IMR-90 (cell line): Measurements from ENCODE around the gene TMC1. TPM values are rescaled to one million over a fixed set of nuclear protein-coding genes. Genes with fewer than 3 reads are reported as not detected.
A peak's percentile ranks its signal among the peaks of the same experiment; 100 is the strongest.

Experiments
- ATAC-seq: fragments of 200-7000 bp; cut with Tn5 transposase; 2 replicates; pipeline ENCODE4 v1.9.1; 2020; ENCODE audit warnings: low read depth, mild to moderate bottlenecking, moderate library complexity
- BruUV-seq: library from RNA; stranded (reverse); fragments of 400-500 nt; replicated peaks from 2 replicates; lab custom pipeline; 2021; lab: Mats Ljungman, UMichigan
- CTCF ChIA-PET: fragments of 300-600 bp; formaldehyde crosslinking; extraction: SDS; loops from one replicate; lab custom pipeline; 2021; ENCODE audit warnings: antibody characterized with exemption; lab: Yijun Ruan, JAX
- POLR2A ChIA-PET: fragments of 300-600 bp; sonication (Branson Sonifier 250); formaldehyde crosslinking; loops from one replicate; lab custom pipeline; 2022; ENCODE audit warnings: antibody characterized with exemption; ENCODE audit not compliant: unreplicated experiment; lab: Charles Lee
- DNase-seq: peaks from one replicate; pipeline ENCODE4 v3.0.0; 2013
- H2AFZ ChIP-seq: replicated peaks from 2 replicates; pipeline ENCODE3; 2013; ENCODE audit warnings: low read length, mild to moderate bottlenecking; ENCODE audit not compliant: poor library complexity
- H2AK5ac ChIP-seq: 2 replicates; pipeline ENCODE4 v1.6.1; 2013; ENCODE audit warnings: low read depth, low read length, inconsistent platforms
- H2AK9ac ChIP-seq: replicated peaks from 2 replicates; pipeline ENCODE3; 2013; ENCODE audit warnings: mild to moderate bottlenecking, low read depth, low read length, moderate library complexity; ENCODE audit not compliant: poor library complexity
- H2BK120ac ChIP-seq: 2 replicates; pipeline ENCODE4 v1.6.1; 2013; ENCODE audit warnings: low read depth, low read length, inconsistent platforms
- H2BK15ac ChIP-seq: 3 replicates; pipeline ENCODE4 v1.6.1; 2013; ENCODE audit warnings: low read depth, low read length, inconsistent platforms
- H2BK20ac ChIP-seq: 2 replicates; pipeline ENCODE4 v1.6.1; 2013; ENCODE audit warnings: low read depth, mild to moderate bottlenecking, inconsistent platforms, low read length, moderate library complexity
- H2BK5ac ChIP-seq: 2 replicates; pipeline ENCODE4 v1.6.1; 2013; ENCODE audit warnings: mild to moderate bottlenecking, low read depth, low read length, inconsistent platforms; ENCODE audit not compliant: poor library complexity, severe bottlenecking
- H3K14ac ChIP-seq: replicated peaks from 2 replicates; pipeline ENCODE4 v1.6.1; 2013; ENCODE audit warnings: low read depth, low read length, inconsistent platforms
- H3K18ac ChIP-seq: 2 replicates; pipeline ENCODE4 v1.6.1; 2013; ENCODE audit warnings: low read depth, low read length, control low read depth
- H3K23ac ChIP-seq: 2 replicates; pipeline ENCODE4 v1.6.1; 2013; ENCODE audit warnings: low read depth, low read length, inconsistent platforms
- H3K27ac ChIP-seq: 2 replicates; pipeline ENCODE4 v1.5.1; 2013; ENCODE audit warnings: mild to moderate bottlenecking, control low read depth, low read length; ENCODE audit not compliant: insufficient read depth
- H3K27me3 ChIP-seq: 2 replicates; pipeline ENCODE4 v1.6.1; 2013; ENCODE audit warnings: low read length; ENCODE audit not compliant: control insufficient read depth, insufficient read depth
- H3K36me3 ChIP-seq: 2 replicates; pipeline ENCODE4 v1.6.1; 2013; ENCODE audit warnings: low read length, mixed read lengths; ENCODE audit not compliant: control insufficient read depth, insufficient read depth
- H3K4ac ChIP-seq: 2 replicates; pipeline ENCODE4 v1.6.1; 2013; ENCODE audit warnings: low read depth, low read length, inconsistent platforms
- H3K4me1 ChIP-seq: 2 replicates; pipeline ENCODE4 v1.6.1; 2013; ENCODE audit warnings: low read length, mixed read lengths; ENCODE audit not compliant: control insufficient read depth, insufficient read depth
- H3K4me2 ChIP-seq: 2 replicates; pipeline ENCODE4 v1.6.1; 2013; ENCODE audit warnings: low read depth, mild to moderate bottlenecking, control low read depth, low read length, moderate library complexity
- H3K4me3 ChIP-seq: 2 replicates; pipeline ENCODE4 v1.5.1; 2013; ENCODE audit warnings: low read depth, mild to moderate bottlenecking, control low read depth, low read length, moderate library complexity; ENCODE audit not compliant: insufficient read depth
- H3K56ac ChIP-seq: 2 replicates; pipeline ENCODE4 v1.6.1; 2013; ENCODE audit warnings: low read length, inconsistent platforms; ENCODE audit not compliant: insufficient read depth; ENCODE audit errors: extremely low read depth
- H3K79me1 ChIP-seq, 2 experiments: 2 replicates each; pipeline ENCODE4 v1.6.1; 2013; ENCODE audit warnings: low read length in 2 of 2, inconsistent platforms in 1 of 2, low read depth in 1 of 2
- H3K9ac ChIP-seq: 2 replicates; pipeline ENCODE4 v1.6.1; 2013; ENCODE audit warnings: low read depth, low read length, control low read depth
- H3K9me1 ChIP-seq: 2 replicates; pipeline ENCODE4 v1.6.1; 2013; ENCODE audit warnings: low read length, inconsistent platforms; ENCODE audit not compliant: insufficient read depth
- H3K9me3 ChIP-seq: 2 replicates; pipeline ENCODE4 v1.6.1; 2013; ENCODE audit warnings: low read length; ENCODE audit not compliant: control insufficient read depth, insufficient read depth
- H4K20me1 ChIP-seq: 2 replicates; pipeline ENCODE4 v1.6.1; 2013; ENCODE audit warnings: low read length, inconsistent platforms; ENCODE audit not compliant: insufficient read depth
- H4K5ac ChIP-seq: 2 replicates; pipeline ENCODE4 v1.6.1; 2013; ENCODE audit warnings: mild to moderate bottlenecking, low read depth, low read length, control low read depth
- H4K8ac ChIP-seq, 2 experiments: 2 replicates each; pipeline ENCODE4 v1.6.1; 2013; ENCODE audit warnings: low read depth in 2 of 2, low read length in 2 of 2, control low read depth in 1 of 2, inconsistent platforms in 1 of 2
- H4K91ac ChIP-seq: 2 replicates; pipeline ENCODE4 v1.6.1; 2013; ENCODE audit warnings: low read depth, low read length, inconsistent platforms; ENCODE audit not compliant: insufficient read depth
- CEBPB ChIP-seq: IDR thresholded peaks from 2 replicates; pipeline ENCODE4 v1.6.1; 2012; ENCODE audit warnings: low read depth, low read length, improper control_type of control experiment
- MAZ ChIP-seq: IDR thresholded peaks from 2 replicates; pipeline ENCODE4 v1.6.1; 2012; ENCODE audit warnings: low read depth, mild to moderate bottlenecking, low read length, improper control_type of control experiment, moderate library complexity, borderline replicate concordance
- MXI1 ChIP-seq: IDR thresholded peaks from 2 replicates; pipeline ENCODE4 v1.6.1; 2012; ENCODE audit warnings: low read depth, mild to moderate bottlenecking, low read length, moderate library complexity, borderline replicate concordance
- NFE2L2 ChIP-seq: fragments of 150-350 bp; IDR thresholded peaks from 2 replicates; pipeline ENCODE4 v1.6.1; 2016; ENCODE audit warnings: low read depth, mild to moderate bottlenecking, low read length
- POLR2A ChIP-seq: IDR thresholded peaks from 2 replicates; pipeline ENCODE4 v1.6.1; 2012; ENCODE audit warnings: mild to moderate bottlenecking, low read depth, low read length
- RCOR1 ChIP-seq: IDR thresholded peaks from 2 replicates; pipeline ENCODE4 v1.6.1; 2012; ENCODE audit warnings: mild to moderate bottlenecking, low read length, improper control_type of control experiment; ENCODE audit not compliant: insufficient replicate concordance
- SMC3 ChIP-seq: fragments of 150-350 bp; IDR thresholded peaks from 2 replicates; pipeline ENCODE4 v1.6.1; 2016; ENCODE audit warnings: low read depth, mild to moderate bottlenecking, antibody characterized with exemption, low read length, moderate library complexity
- WGBS, 2 experiments: methylation state at CpG; one replicate each; pipeline versions ENCODE4 v1.1.5 to v1.1.7; 2013; ENCODE audit warnings: missing lambda C conversion rate in 2 of 2; ENCODE audit not compliant: insufficient read length in 1 of 2; ENCODE audit errors: extremely low coverage in 2 of 2; 5-methylcytosine and 5-hydroxymethylcytosine counted together
- dilution Hi-C: fragments of 300-500 bp; cut with HindIII; formaldehyde crosslinking; loops from one replicate; pipeline ENCODE4 v1.14.3; 2018; ENCODE audit warnings: low sequenced_read_pairs; ENCODE audit not compliant: unreplicated experiment
- in situ Hi-C: fragments of 300-500 bp; cut with MboI; formaldehyde crosslinking; loops from 3 replicates; pipeline ENCODE4 v1.14.3; 2019; ENCODE audit warnings: low sequenced_read_pairs, inconsistent platforms, mixed read lengths
- intact Hi-C: fragments of 100-400 bp; cut with micrococcal nuclease; formaldehyde crosslinking; loops from 2 replicates; pipeline ENCODE4 v1.10.0; 2022
- polyA plus RNA-seq, 3 experiments: library from polyadenylated mRNA; depleted of rRNA; stranded (reverse); fragments of >200 nt; gene quantifications; 2 replicates each; pipeline ENCODE4 v1.2.3, GENCODE V29; 2012; ENCODE audit warnings: low replicate concordance in 1 of 3
- total RNA-seq: library from RNA; depleted of rRNA; stranded (reverse); fragments of >200 nt; gene quantifications from 2 replicates; pipeline ENCODE4 v1.2.3, GENCODE V29; 2012

Gene TMC1
- total and polyA plus RNA-seq, 2 of the 4 experiments (the other 2 are of a cell fraction) = not detected

- Histone ChIP-seq H3K4me2 (no peak overlapping the region), H3K27me3 (no peaks in the 10 kb centered on the region), H3K23ac (no peak overlapping the region), H2AK9ac (no peak overlapping the region), H3K18ac (no peak overlapping the region), H3K56ac (no peak overlapping the region), H3K4me1 (no peaks in the 10 kb centered on the region; the same call in 1 of the 2 replicates), H4K8ac (no peak overlapping the region), H2BK15ac (no peak overlapping the region), H3K36me3 (no peaks in the 10 kb centered on the region), H4K91ac (peak overlapping the region; percentile 49; the same call in 1 of the 2 replicates), H3K79me1 (no peaks in the 10 kb centered on the region), H3K9me3 (0 out of 2 replicates have a peak, but pooled peaks cover 2% of the 10 kb centered on the region), H3K14ac (no peak overlapping the region), H3K4me3 (no peak overlapping the region), H2AFZ (no peak overlapping the region), H2BK5ac (no peak overlapping the region), H2BK120ac (peak overlapping the region; percentile 51), H3K9ac (no peak overlapping the region), H2AK5ac (no peak overlapping the region), H4K5ac (no peak overlapping the region), H2BK20ac (no peak overlapping the region), H3K9me1 (peaks cover 5% of the 10 kb centered on the region), H3K27ac (no peak overlapping the region), H3K4ac (no peak overlapping the region), H4K20me1 (no peaks in the 10 kb centered on the region)
- BruUV-seq = no TSS peak
- POLR2A ChIA-PET = no interaction called here
- in situ Hi-C loops (no loop called here), dilution Hi-C loops (no loop called here), intact Hi-C loops (no loop called here)
- CTCF ChIA-PET = no interaction called here
- TF ChIP-seq RCOR1 = no peak
- no peak for TF ChIP-seq MXI1
- TF ChIP-seq CEBPB = no peak
- no peak for TF ChIP-seq POLR2A
- TF ChIP-seq MAZ = no peak
- no peak for TF ChIP-seq SMC3
- TF ChIP-seq NFE2L2 = no peak
- DNase-seq = no peak
- ATAC-seq = no peak
- 83% methylated on average over 1 of the region's 4 CpGs; no CpG with 5 or more reads in 1 of the 2 experiments for WGBS, 2 experiments
Observed at GRCh38 chr9:72538921-72539702, 17.7 kb downstream of the TMC1 start.
